GM21515 (cell line): ENCODE measurements around the gene RPS3.
"Not testable (repeated sequence)": the region's sequence is repeated elsewhere in the genome, so short reads cannot be mapped to it uniquely, and the experiment has no call there.

Experiments used
- ATAC-seq: cut with Tn5 transposase; IDR thresholded peaks from one replicate; pipeline ENCODE4 v1.9.1; 2021; ENCODE audit not compliant: unreplicated experiment

Gene RPS3

DNA sequence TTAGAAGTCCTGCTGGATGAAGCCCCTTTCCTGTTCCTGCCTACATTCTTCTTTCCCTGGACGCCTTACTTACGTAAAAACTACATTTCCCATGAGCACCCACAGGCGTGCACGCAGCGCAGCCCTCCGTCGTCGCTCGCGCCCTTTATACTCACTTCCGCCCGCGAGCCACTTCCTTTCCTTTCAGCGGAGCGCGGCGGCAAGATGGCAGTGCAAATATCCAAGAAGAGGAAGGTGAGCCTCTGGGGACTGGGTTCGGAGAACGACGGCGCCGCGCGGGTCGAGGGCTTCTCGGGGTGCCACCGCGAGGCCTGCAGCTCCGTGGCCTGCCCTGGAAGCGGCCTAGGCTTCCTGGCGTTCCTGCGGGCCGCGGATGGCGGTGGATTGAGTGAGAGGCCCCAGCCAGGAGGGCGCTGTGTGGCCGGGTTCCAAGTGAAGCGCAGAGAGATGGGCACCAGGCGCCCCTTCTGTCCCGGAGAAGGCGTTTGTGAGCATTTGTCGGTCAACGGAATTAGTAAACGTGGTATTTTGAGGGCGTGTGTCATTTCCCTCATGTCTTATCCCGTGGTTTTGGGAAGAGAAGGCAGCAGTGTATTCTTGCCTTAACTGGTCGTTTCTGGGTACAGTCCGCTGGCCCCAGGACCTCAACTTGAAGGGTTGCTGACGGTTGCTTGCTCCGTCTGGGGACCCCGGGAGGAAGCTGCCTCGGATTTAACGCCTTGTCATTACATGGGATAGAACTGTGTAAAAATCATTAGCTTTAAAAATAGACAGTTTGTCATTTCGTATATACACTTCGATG is at the start of gene RPS3:
RPS3 (plus strand) TSS at position 175 of the 802 bp plus-strand sequence; CDS start at position 205, 30 bp downstream.
- ATAC-seq: peak; percentile 83

DNA sequence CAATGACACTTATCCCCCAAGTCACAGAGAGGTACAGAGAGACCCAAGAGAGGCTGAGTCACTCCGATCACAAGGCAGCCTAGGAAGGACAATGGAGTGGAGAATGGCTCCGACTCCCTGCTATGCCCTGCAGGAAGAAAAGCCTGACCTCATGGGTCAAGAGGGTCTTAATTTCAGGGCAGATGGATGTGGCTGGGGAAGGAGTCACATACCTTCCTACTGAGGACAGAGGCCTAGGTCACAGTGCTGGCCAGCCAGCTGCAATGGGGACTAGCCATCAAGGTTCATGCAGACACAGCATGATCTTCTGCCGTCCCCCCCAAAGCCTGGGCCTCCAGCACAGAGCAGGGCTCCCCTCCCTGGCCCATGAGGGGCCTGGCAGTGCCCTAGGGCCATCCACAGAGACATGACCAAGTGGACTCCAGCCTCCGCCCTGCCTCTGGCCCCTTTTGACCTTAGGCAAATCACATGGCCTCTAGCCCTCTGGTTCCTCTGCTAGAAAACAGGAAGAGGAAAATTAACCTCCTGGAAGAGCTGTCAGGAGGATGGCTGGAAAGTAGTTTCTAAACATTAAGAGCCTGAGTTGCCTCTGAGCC is 49.7 kb upstream of the RPS3 start:
- ATAC-seq: no peak

DNA sequence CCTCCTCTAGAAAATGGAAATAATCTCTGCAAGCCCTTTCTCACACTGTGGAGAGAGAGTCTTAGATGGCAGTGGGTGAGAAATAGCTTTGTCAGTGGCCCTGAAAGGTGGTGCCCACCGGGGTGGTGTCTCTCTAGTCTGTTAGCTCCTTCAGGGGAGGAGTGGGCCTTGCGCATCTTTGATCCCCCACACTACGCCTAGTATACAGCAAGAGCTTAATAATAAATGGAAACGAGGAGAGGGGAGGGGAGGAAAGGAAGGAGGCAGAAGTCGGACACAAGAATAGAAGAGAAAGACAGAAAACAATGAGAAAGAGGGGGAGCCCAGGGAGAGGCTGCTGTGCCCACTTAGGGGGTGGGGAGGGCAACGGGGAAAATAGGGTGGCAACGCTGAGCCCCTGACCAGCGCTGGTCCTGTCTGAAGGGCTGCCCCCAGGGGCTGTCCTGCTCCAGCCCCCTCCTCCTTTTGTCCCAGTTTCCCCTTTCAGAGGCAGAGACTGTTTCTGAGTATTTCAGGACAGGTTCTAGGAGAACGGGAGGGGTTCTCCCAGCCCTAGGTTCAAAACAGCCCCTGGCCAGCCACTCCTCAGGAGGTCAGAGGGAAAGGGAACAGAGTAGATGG is 49.1 kb upstream of the RPS3 start:
- ATAC-seq: no peak

DNA sequence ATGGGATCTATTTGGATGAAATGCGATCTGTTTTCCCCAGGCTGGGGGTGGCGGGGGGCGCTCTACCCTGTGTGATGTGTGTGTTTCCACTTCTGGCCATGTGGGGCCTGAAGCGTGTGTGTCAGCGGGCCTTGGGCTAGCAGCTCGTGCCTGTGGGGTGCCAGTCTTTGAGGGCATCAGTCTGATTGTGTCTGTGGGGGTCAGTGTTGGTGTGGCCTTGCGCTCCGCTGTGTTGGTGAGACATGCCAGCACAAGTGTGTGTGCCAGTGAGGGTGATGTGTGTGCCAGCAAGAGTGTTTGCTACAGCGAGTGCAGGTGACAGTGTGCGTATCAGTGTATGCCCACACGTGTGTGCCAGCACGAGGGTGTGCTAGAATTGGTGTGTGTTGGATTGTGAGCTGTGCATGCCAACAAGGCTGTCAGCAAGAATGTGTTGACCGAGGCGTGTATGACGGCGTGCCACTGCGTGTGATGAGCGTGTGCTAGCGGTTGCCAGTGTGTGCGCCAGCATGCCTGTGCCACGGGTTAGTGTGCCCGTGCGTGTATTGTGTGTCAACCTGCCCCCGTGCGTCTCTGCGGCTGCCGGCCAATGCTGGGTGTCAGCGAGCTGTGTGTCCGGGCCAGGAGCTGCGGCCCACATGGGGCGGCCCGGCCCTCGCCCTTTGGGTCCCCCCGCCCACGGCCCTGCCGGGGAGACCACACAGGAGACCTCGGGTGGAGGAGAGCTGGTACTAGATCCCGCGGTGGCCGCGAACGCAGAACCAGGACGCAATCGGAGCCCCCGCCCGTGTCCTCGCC is 48.4 kb upstream of the RPS3 start:
- ATAC-seq: no peak

DNA sequence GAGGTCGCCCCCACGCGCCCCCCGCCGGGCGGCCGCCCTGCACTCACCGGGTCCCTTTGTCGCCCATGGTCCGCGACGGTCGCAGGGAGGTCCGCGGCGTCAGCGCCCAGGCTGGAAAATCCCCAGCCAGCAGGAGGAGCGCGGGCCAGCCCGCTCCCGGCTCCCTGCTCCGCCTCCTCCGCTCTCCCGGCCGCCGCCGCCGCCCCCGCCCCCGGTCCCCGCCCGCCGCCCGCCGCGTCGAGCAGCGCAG is 47.9 kb upstream of the RPS3 start, which contains the start of gene ARRB1:
ARRB1 (minus strand) TSS at position 121 of the 250 bp plus-strand sequence; CDS start at position 67, 54 bp downstream.
- no peak for ATAC-seq

DNA sequence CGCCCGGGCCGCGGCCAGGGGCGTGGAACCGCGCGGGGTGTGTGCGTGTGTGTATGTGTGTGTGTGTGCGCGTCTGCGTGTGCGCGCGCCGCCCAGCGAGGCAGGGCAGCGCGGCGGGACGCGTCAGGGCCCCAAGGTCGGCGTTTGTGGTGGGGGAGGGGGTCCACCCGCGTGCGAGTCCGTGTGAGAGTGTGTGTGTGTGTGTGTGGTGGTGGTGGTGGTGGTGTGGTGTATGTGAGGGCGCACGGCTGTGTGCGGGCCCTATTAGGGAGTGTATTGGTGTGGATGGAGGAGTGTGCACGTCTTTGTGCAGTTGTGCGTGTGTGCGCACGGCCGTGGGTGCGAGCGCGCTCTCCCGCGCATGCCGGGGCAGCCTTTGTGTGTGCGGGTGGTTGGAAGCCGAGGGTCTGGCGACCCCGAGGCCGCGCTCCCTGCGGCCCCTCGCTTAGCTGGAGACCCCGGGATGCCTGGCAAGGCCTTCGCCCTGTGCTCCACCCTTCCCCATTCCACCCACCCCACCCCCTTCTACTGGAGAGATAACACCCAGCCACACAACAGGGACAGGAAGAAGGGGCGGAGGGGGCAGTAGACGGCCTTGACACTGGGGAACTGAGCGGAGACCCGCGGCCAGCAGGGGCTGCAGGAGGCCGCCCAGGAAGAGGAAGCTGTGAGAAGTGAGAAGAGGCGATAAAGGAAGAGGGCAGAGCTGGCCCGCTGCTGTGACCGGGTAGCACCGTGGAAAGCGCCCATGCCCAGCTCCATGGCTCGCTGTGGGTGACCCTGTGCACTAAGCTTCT is 47.3 kb upstream of the RPS3 start:
- ATAC-seq: no peak

DNA sequence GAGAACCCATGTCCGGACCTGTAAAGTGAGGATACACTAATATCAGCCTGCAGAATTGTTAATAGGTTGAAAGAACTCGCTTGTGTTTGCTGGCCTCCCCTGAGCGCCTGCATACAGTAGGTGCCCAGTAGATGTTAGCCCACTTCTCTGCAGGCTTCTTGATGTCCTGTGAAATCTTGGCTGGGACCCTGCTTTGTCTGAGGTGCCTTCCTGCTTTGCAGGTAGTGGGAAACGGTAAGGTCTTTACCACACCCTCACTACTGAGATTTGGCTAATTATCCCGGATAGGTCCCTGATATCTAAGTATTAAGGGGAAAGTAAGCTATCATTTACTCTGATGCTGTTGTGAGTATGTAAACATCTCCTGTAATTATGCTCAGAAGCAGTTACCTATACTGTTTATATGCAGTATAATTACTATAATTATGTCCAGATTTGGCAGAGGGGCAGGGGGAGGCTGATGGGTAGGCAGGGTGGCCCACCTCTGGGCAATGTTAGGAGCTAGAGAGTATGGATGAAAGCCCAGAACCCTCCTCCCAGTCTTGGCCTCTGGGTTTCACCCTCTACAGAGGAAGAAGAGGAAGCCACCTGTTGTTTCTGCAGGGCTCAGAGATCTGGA is 46.6 kb upstream of the RPS3 start:
- no peak for ATAC-seq

DNA sequence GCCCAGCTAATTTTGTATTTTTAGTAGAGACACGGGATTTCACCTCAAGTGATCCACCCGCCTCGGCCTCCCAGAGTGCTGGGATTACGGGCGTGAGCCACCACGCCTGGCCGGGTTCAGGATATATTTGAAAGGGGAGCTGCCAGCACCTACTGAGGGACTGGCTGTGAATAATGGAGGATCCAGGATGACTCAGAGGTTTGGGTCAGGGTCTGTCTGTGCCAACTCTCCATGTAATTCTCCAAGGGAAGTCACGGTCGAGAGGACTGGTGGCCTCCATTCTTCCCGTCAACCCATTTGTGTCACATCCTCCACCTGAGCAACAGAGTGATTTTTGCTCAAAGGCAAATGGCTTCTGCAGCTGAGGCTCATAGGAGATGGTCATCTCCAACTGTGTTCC is 44.3 kb upstream of the RPS3 start:
- no peak for ATAC-seq

DNA sequence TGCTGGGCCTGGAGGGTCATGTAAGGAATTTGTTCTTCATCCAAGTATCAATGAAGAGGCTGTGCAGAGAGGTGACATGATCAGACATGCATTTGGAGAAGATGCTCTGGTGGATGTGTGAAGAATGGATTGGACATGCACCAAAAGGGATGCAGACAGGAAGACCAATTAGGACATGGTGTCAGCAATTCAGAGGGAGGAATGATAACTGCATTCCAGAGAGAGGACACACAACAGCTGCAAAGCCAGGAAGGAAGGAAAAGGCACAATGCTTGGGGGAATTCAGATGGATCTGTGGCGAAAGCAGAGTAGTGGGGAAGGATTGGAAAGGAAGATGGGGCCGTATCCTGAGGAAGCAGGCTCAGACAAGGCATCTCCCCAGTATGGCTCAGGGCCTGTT is 42.7 kb upstream of the RPS3 start:
- no peak for ATAC-seq

DNA sequence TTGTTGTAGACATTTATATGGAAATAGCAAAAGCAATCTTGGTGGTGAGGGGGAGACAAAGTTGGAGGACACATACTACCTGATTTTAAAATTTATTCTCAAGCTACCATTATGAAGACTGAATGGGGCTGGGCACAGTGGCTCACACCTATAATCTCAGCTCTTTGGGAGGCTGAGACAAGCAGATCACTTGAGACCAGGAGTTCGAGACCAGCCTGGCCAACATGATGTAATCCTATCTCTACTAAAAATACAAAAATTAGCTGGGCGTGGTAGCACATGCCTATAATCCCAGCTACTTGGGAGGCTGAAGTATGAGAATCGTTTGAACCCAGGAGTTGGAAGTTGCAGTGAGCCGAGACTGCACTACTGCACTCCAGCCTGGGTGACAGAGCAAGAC is 37.0 kb upstream of the RPS3 start:
- ATAC-seq: not testable (repeated sequence)

DNA sequence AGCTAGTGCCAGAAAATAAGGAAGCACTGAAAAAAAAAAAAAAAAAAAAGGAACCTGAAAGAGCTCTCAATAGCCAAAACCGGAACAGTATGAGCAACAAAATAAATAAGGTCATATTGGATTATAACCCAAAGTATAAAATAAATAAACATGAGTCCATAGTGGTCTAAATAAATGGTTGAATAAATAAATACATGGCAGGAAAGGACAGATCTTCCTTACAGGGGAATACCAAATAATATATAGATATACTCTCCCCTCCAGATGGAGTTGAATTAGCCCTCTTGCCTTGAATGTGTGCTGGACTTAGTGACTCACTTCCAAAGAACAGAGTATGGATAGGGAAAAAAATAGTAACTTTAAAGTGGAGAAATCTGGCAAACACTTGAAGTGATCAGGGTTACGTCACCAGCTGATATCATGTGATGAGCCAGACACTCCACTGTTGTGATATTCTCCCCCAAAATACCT is 33.6 kb upstream of the RPS3 start:
- ATAC-seq: no peak

DNA sequence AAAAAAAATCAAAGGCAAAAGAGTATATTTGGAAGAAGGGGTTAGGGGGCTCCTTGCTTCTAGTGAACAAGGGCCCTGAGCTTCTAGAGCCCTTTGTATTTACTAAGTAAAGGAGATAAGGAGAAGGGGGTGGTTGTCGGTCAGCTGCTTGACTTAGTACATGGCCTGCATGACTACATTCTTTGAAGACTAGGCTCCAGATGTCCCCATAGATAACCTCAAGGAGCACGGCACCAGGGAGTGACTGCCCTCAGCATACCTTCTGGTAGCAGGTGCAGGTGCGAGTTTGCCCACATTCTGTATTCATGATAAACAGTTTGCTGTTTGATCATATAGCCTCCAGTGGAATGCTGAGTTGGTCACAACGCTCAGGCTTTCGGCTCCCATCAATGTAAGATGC is 32.5 kb upstream of the RPS3 start:
- ATAC-seq: not testable (repeated sequence)

DNA sequence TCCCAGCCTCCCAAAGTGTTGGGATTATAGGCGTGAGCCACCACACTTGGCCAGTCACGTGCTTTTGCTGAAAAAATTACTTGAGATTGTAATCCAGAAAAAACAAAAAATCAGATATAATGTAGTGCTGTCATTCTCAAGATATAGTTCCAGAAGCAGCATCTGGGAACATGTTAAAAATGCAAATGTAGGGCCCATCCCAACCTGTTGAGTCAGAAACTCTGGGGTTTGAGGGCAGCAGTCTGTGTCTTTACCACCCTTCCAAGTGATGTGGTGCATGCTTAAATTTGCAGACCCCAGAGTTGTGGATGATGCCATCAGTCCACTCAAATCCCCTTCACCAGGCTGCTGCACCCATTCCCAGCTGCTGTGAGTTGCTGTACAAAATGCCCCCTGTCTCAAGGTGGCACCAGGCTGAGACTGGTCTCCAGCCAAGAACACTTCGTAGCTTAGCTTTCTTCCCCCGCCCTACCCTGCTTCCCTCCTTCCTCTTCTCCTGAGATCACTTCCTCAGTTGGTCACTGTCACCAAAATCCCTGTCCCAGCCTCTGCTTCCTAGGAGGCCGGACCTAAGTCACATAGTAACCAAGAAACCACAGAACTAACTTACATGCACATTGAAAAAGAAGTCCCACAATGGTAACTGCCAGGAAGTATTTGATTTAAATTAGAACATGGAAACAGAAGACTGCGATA is 29.6 kb upstream of the RPS3 start:
- no peak for ATAC-seq

DNA sequence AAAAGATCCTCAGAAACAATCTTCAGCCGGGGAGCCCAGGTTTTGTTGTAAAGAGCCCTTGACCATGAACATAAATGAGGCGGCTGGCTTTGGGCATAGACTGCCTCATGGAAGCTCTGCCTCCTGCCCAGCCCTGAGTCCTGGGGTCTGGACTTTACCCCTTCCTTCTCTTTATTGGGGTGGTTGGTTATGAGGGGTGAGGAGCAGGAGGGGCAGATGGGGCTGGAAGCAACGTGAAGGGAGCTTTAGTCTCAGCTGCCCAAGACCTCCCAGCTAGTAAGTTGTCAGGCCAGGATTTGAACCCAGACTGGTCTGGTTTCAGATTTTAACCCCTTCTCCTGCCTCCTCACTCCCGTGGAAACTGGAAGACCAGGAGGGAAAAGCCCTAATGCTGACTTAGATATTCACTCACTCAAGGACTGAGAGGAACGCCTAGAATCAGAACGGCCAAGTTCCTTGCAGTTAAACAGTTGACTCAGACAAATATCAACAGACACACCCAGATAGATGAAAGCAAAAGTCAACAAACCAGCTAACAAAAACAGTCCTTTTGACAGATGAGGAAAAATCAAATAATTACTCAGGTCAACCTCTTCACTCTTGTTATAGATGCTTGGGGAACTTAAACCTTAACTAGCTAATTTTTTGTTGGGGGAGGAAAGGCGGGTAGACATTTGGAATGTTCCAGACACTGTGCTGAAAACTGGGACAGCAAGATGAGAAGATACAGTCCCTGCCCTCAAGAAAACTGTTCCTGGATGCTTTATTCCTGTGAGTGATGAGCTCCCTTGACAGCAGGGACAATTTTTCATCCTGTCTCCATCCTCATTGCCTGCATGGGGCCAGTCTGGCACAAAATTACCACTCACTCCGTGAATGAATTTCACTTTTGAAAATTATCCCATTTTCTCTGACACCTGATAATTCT is 27.1 kb upstream of the RPS3 start:
- ATAC-seq: no peak

DNA sequence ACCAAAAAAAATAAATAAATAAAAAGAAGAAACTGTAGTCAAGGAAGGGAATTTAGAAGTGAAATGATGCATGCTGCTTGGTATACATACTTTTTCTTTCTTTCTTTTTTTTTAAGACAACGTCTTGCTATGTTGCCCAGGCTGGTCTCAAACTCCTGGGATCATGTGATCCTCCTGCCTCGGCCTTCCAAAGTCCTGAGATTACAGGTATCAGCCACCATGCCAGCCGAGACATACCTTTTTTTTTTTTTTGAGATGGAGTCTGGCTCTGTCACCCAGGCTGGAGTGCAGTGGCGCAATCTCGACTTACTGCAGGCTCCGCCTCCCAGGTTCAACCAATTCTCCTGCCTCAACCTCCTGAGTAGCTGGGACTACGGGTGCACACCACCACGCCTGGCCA is 26.1 kb upstream of the RPS3 start:
- no peak for ATAC-seq

DNA sequence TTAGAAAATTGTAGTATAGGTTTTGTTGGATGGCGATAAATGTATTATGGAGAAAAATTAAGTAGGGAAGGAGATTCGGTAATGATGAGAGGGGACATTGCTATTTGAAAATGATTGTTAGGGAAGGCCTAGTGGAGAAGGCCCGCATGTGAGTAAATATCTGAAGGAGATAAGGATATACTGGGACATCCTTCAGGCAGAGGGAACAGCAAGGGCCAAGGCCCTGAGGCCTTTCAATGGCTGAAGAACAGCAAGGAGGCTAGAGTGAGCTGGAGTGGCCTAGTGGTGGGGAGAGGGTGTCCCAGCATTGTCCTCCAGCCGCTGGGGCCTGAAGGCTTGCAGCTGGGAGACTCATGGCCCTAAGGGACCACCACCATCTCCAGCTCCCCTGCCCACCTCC is 24.7 kb upstream of the RPS3 start:
- ATAC-seq: no peak

DNA sequence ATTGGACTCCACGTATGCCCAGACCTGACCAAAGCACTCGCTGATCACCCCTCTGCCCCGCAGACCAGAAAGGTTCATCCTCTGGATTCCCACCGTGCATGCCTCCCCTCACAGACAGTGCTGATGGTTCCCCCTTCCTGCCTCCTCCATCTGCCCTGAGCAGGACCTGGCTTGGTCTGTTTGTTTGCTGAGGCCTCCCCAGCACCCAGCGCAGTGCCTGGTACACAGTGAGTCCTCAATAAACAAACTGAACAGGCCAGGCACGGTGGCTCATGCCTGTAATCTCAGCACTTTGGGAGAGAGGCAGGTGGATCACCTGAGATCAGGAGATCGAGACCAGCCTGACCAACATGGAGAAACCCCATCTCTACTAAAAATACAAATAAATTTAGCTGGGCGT is 23.7 kb upstream of the RPS3 start:
- ATAC-seq: no peak

DNA sequence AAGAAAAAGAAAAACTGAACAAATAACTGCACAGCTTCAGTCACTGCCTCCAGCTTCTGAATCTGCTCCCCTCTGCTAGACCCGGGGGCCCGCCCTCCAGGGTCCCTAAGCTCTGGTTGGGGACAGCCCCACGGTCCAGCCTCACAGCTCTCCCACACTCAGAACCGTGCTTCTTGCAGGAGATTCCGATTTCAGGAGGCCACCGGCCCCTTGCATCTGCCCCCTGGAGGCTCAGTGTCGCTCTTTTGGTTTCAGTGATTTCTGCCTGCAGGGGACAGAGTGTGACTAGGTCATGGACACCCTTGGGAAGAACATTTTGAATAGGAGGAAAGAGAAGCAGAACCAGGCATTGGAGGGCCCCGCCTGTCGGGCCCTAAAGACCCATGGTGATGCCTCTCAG is 23.1 kb upstream of the RPS3 start:
- ATAC-seq: no peak

DNA sequence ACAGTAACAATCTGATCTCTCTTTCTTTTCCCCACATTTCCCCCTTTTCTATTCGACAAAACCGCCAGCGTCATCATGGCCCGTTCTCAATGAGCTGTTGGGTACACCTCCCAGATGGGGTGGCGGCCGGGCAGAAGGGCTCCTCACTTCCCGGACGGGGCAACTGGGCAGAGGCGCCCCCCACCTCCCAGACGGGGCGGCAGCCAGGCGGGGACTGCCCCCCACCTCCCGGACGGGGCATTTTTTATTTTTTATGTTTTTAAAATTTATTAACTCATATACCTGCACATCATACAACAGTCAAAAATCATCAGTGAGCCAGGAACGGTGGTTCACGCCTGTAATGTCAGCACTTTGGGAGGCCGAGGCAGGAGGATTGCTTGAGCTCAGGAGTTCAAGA is 20.5 kb upstream of the RPS3 start:
- ATAC-seq: not testable (repeated sequence)
